ENCODE results near the gene STUB1.
A peak's percentile ranks its signal among the peaks of the same experiment; 100 is the strongest.

The STUB1 gene

GRCh38 chr16:698911-699671, 18.9 kb downstream of the STUB1 start:
- DNase-seq = no peak
- Histone ChIP-seq H3K9ac (ENCODE audit: low read length) (no peak overlapping the region), H3K9me3 (replicated peaks; ENCODE audit: insufficient read depth, low read length) (no peaks in the 10 kb centered on the region), H3K27me3 (replicated peaks; ENCODE audit: insufficient read depth, low read length) (peaks cover 82% of the 10 kb centered on the region), H3K4me1 (ENCODE audit: low read length) (no peaks in the 10 kb centered on the region), H4K20me1 (ENCODE audit: insufficient read depth, low read length) (no peaks in the 10 kb centered on the region), H3F3A (ENCODE audit: insufficient read depth, low read length) (no peaks in the 10 kb centered on the region), H3K4me2 (ENCODE audit: low read depth, low read length) (no peak overlapping the region), H3K4me3 (ENCODE audit: low read length) (no peak overlapping the region), H2AFZ (ENCODE audit: low read length) (no peak overlapping the region), H3K36me3 (replicated peaks; ENCODE audit: insufficient read depth, low read length) (no peaks in the 10 kb centered on the region), H3K9me2 (replicated peaks; ENCODE audit: insufficient read depth, low read length) (no peaks in the 10 kb centered on the region), H3K27ac (ENCODE audit: low read length) (no peak overlapping the region), H3K79me2 (ENCODE audit: low read length) (no peaks in the 10 kb centered on the region)
- TF ChIP-seq CTCF (IDR thresholded peaks at IDR 0.05; ENCODE audit: low read length) (no peak), EZH2phosphoT487 (IDR thresholded peaks at IDR 0.05; ENCODE audit: low read length) (no peak), EZH2 (optimal IDR thresholded peaks at IDR 0.05; ENCODE audit: low read depth, low read length) (no peak)

GRCh38 chr16:700684-701584, 20.7 kb downstream of the STUB1 start:
- no peak overlapping the region for H3K27ac ChIP-seq (ENCODE audit: low read length)
- no peak overlapping the region for H3K9ac ChIP-seq (ENCODE audit: low read length)
- no peaks in the 10 kb centered on the region for H3F3A ChIP-seq (ENCODE audit: insufficient read depth, low read length)
- DNase-seq = no peak
- no peaks in the 10 kb centered on the region for H4K20me1 ChIP-seq (ENCODE audit: insufficient read depth, low read length)
- no peak overlapping the region for H3K4me2 ChIP-seq (ENCODE audit: low read depth, low read length)
- no peak overlapping the region for H2AFZ ChIP-seq (ENCODE audit: low read length)
- H3K4me1 ChIP-seq (ENCODE audit: low read length) = no peaks in the 10 kb centered on the region
- no peaks in the 10 kb centered on the region for H3K79me2 ChIP-seq (ENCODE audit: low read length)
- peaks cover 77% of the 10 kb centered on the region for H3K27me3 ChIP-seq (replicated peaks; ENCODE audit: insufficient read depth, low read length)
- H3K9me3 ChIP-seq (replicated peaks; ENCODE audit: insufficient read depth, low read length) = no peaks in the 10 kb centered on the region
- H3K36me3 ChIP-seq (replicated peaks; ENCODE audit: insufficient read depth, low read length) = no peaks in the 10 kb centered on the region
- H3K9me2 ChIP-seq (replicated peaks; ENCODE audit: insufficient read depth, low read length) = no peaks in the 10 kb centered on the region
- TF ChIP-seq CTCF (IDR thresholded peaks at IDR 0.05; ENCODE audit: low read length) = no peak
- TF ChIP-seq EZH2phosphoT487 (IDR thresholded peaks at IDR 0.05; ENCODE audit: low read length) = no peak
- peak; percentile 56 for TF ChIP-seq EZH2 (optimal IDR thresholded peaks at IDR 0.05; ENCODE audit: low read depth, low read length)
- no peak overlapping the region for H3K4me3 ChIP-seq (ENCODE audit: low read length)

- H3K27me3 ChIP-seq (replicated peaks; ENCODE audit: insufficient read depth, low read length) = peaks cover 82% of the 10 kb centered on the region
- H3K9me2 ChIP-seq (replicated peaks; ENCODE audit: insufficient read depth, low read length) = no peaks in the 10 kb centered on the region
- no peak for TF ChIP-seq CTCF (IDR thresholded peaks at IDR 0.05; ENCODE audit: low read length)
- TF ChIP-seq EZH2 (optimal IDR thresholded peaks at IDR 0.05; ENCODE audit: low read depth, low read length) = no peak
- no peak for TF ChIP-seq EZH2phosphoT487 (IDR thresholded peaks at IDR 0.05; ENCODE audit: low read length)
- no peaks in the 10 kb centered on the region for H3F3A ChIP-seq (ENCODE audit: insufficient read depth, low read length)
- H3K9me3 ChIP-seq (replicated peaks; ENCODE audit: insufficient read depth, low read length) = no peaks in the 10 kb centered on the region
- H4K20me1 ChIP-seq (ENCODE audit: insufficient read depth, low read length) = no peaks in the 10 kb centered on the region
- no peak overlapping the region for H3K27ac ChIP-seq (ENCODE audit: low read length)
- no peaks in the 10 kb centered on the region for H3K79me2 ChIP-seq (ENCODE audit: low read length)
- H3K4me2 ChIP-seq (ENCODE audit: low read depth, low read length) = no peak overlapping the region
- H2AFZ ChIP-seq (ENCODE audit: low read length) = no peak overlapping the region
- H3K4me1 ChIP-seq (ENCODE audit: low read length) = no peaks in the 10 kb centered on the region
- no peak overlapping the region for H3K4me3 ChIP-seq (ENCODE audit: low read length)
- H3K9ac ChIP-seq (ENCODE audit: low read length) = no peak overlapping the region
- DNase-seq = no peak
- no peaks in the 10 kb centered on the region for H3K36me3 ChIP-seq (replicated peaks; ENCODE audit: insufficient read depth, low read length)
These were observed 22.1 kb downstream of the STUB1 start for GRCh38 chr16:702341-702740.

Measured in MM.1S (cell line).